HG03442 (cell line): ENCODE data around the gene TTC33.
A peak's percentile ranks its signal among the peaks of the same experiment; 100 is the strongest.

ENCODE experiments used
- ATAC-seq: cut with Tn5 transposase; IDR thresholded peaks from one replicate; pipeline ENCODE4 v1.9.1; 2021; ENCODE audit warnings: mild to moderate bottlenecking, moderate library complexity; ENCODE audit not compliant: unreplicated experiment

TTC33 gene

GRCh38 chr5:40491644-40492043 lies 264.1 kb downstream of the TTC33 start:
- ATAC-seq: no peak

- ATAC-seq: peak; percentile 45
These were observed 265.2 kb downstream of the TTC33 start for GRCh38 chr5:40490464-40491111.

GRCh38 chr5:40489421-40489820 lies 266.3 kb downstream of the TTC33 start:
- ATAC-seq: no peak

- peak; percentile 37 for ATAC-seq
These were observed 269.1 kb downstream of the TTC33 start for GRCh38 chr5:40486437-40487275.

GRCh38 chr5:40485021-40485998 lies 270.5 kb downstream of the TTC33 start:
- ATAC-seq: peak; percentile 44

GRCh38 chr5:40484495-40484894 lies 271.3 kb downstream of the TTC33 start:
- ATAC-seq: peak; percentile 40

GRCh38 chr5:40483316-40483715 lies 272.4 kb downstream of the TTC33 start:
- ATAC-seq: no peak

- no peak for ATAC-seq
These were observed 274.5 kb downstream of the TTC33 start for GRCh38 chr5:40481241-40481640.

- peak; percentile 55 for ATAC-seq
These were observed 275.4 kb downstream of the TTC33 start for GRCh38 chr5:40480392-40480791.

GRCh38 chr5:40479939-40480338 lies 275.8 kb downstream of the TTC33 start:
- ATAC-seq: no peak

GRCh38 chr5:40478766-40479165 lies 277.0 kb downstream of the TTC33 start:
- ATAC-seq: no peak

- ATAC-seq: no peak
These were observed 277.8 kb downstream of the TTC33 start for GRCh38 chr5:40477856-40478546.

- ATAC-seq: no peak
These were observed 280.2 kb downstream of the TTC33 start for GRCh38 chr5:40475561-40475960.

- no peak for ATAC-seq
These were observed 281.5 kb downstream of the TTC33 start for GRCh38 chr5:40474250-40474649.

GRCh38 chr5:40465416-40465815 lies 290.3 kb downstream of the TTC33 start:
- no peak for ATAC-seq

- ATAC-seq: no peak
These were observed 291.2 kb downstream of the TTC33 start for GRCh38 chr5:40464511-40464910.
